B cell (primary cell): ENCODE measurements around the gene SLTM.

Source experiments
- EZH2 ChIP-seq: IDR thresholded peaks from 2 replicates; pipeline ENCODE4 v1.6.1; 2012; ENCODE audit warnings: borderline replicate concordance, low read depth, mild to moderate bottlenecking, moderate library complexity, low read length; ENCODE audit not compliant: insufficient read depth, poor library complexity, severe bottlenecking
- TF ChIP-seq, protein P1 (sequence below): fragments of 200-600 bp; IDR thresholded peaks from one replicate; pipeline ENCODE4 v1.8.0; 2022; ENCODE audit warnings: antibody characterized with exemption, mild to moderate bottlenecking

DNA sequence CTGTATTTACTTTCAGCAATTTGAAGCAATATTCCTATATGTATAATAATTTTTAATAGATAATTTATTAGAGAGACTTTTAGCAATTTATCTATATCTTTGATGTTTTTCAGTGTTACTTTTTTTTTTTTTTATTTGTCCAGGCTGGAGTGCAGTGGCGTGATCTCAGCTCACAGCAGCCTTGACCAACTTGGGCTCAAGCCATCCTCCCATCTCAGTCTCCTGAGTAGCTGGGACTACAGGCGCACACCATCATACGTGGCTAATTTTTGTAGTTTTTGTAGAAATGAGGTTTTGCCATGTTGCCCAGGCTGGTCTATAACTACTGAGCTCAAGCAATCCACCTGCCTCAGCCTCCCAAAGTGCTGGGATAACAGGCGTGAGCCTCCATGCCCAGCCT is 25.3 kb upstream of the SLTM start:
- TF ChIP-seq, protein P1, sequence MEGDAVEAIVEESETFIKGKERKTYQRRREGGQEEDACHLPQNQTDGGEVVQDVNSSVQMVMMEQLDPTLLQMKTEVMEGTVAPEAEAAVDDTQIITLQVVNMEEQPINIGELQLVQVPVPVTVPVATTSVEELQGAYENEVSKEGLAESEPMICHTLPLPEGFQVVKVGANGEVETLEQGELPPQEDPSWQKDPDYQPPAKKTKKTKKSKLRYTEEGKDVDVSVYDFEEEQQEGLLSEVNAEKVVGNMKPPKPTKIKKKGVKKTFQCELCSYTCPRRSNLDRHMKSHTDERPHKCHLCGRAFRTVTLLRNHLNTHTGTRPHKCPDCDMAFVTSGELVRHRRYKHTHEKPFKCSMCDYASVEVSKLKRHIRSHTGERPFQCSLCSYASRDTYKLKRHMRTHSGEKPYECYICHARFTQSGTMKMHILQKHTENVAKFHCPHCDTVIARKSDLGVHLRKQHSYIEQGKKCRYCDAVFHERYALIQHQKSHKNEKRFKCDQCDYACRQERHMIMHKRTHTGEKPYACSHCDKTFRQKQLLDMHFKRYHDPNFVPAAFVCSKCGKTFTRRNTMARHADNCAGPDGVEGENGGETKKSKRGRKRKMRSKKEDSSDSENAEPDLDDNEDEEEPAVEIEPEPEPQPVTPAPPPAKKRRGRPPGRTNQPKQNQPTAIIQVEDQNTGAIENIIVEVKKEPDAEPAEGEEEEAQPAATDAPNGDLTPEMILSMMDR, result no peak
- no peak for TF ChIP-seq EZH2
